IPS DF 4.7 (cell line): Measurements from ENCODE around the gene RNLS.
"Not testable (repeated sequence)": the region's sequence is repeated elsewhere in the genome, so short reads cannot be mapped to it uniquely, and the experiment has no call there.

Source experiments
- DNase-seq: peaks from one replicate; pipeline ENCODE4 v3.0.0-alpha.2; 2013; ENCODE audit warnings: low spot score; ENCODE audit errors: extremely low read depth

Gene RNLS

DNA sequence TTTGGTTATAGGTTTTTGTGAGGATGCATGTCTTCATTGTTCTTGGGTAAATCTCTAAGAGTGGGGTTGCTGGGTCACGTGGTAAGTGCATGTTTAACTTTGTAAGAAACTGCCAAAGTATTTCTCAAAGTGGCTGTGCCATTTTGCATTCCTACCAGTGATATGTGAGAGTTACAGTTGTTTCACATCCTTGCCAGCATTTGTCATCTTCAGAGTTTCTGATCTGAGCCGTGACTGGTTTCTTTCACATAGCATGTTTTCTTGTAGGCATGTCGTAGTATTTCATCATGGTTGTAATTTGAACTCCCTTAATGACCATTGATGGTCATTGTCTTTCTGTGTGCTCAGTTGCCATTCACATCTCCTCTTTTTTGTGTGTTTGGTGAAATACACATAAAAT, 286.0 kb downstream of the RNLS start:
- no peak for DNase-seq

DNA sequence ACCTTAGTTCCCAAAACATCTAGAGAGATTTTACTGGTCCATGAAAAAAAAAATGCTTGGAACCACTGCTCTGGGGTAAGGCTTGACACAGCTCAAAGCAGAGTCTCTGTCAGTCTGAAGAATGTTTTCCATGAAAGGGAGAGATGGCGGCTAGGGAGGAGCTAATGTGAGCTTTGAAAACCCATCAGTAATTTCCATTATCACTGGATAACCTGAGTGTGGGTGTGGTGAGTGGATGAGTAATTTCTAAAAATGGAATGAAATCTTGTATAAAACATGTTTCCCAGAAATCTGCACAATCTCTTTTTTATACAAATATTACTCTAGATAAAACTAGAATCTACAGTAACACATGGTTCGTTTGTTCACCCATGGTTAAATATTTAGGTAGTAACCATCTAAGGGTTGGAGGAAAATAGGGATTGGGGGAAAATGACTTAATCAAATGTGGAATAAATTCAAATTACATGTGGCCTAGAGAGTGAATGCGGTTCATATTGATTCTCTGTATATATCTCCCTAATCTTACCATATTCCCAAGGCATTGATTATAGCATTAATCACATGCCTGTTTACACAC, 289.4 kb downstream of the RNLS start:
- no peak for DNase-seq

DNA sequence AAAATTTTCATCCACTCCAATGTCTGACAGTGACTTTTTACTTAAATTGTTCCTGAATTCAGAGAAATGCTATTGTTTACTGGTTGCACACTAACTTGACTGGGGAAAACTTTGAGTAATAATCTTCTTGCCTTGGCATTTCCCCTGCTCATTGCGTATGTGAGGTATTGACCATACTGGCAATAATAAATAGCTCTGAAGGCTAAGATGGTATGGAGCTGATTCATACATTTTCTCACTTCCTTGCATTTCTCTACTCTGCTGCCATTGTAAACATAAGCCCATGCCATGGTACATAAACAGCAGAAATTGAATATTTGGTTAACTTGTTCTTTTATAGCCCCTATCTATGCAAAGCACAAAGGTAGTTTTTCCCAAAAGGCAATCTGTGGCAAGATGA, 290.0 kb downstream of the RNLS start:
- no peak for DNase-seq

DNA sequence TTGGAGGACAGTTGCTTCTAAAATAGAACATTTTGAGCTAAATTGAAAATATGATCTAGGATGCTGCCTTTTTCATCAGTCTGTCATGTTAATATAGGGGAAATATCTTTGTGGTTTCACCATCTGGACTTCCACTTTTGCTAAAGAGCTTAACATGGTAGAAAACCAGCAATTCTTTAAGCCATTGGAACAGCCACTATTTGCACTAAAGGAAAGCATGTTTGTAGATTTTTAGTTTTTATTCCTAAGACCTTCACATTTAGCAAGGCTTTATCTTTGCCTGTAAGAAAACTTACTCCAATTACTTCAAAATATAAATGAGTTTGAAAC, 291.0 kb downstream of the RNLS start:
- no peak for DNase-seq

DNA sequence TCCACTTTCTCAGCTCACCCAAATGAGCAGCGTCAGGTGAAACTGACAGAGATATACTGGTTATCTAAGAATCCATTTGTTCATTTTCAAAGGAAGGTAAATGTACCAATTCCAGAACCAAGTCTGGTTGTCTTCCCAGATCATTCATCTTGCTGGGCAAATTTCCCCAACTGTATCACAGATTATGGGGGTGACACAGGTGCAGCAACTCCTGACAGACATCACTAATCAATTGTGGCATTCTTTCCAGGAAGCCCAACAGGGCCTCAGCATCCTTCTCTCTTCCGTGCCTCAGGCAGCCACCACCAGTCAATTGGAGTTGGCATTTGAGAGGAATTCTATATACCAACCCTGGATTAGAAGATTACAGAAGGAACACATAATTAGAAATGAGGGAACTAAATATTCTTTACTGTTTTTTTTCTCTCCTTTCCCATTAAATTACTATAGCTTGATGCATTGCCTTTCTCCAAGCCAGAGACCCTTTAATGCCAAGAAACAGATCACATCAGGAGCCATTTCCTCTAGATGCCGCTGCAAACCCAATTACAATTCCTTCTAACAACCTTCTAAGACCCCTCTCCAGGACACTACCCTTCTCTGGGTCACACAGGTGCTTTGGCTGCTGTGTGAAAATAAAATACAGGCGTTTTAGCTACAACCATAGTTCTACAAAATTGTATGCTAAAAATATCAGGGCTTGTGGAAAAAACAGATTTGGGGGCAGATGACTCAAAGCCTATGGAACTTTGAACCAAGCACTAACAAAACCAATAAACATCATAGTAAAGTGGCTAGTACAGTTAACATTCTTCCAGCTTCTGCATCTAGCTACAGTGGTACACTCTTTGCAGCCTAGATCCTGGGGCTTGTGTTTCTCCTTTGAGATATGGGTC, 291.6 kb downstream of the RNLS start:
- no peak for DNase-seq

DNA sequence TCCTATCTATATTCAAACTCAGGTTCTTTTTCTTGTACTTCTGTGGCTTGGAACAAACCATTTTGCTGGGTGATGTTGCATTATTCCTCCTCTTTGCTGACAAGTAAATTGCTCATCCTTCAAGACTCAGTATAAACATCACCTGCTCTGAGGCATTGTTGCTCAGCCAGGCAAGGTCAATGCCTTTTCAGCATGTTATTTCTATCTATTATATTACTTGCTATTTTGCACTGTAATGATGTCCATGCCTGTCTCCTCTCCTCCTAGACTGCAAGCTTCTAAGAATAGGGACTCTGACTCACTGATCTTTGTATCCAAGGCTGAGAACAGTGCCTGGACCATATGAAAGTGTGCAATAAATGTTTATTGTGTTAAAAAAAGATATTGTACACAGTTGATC, 293.8 kb downstream of the RNLS start:
- DNase-seq: no peak

DNA sequence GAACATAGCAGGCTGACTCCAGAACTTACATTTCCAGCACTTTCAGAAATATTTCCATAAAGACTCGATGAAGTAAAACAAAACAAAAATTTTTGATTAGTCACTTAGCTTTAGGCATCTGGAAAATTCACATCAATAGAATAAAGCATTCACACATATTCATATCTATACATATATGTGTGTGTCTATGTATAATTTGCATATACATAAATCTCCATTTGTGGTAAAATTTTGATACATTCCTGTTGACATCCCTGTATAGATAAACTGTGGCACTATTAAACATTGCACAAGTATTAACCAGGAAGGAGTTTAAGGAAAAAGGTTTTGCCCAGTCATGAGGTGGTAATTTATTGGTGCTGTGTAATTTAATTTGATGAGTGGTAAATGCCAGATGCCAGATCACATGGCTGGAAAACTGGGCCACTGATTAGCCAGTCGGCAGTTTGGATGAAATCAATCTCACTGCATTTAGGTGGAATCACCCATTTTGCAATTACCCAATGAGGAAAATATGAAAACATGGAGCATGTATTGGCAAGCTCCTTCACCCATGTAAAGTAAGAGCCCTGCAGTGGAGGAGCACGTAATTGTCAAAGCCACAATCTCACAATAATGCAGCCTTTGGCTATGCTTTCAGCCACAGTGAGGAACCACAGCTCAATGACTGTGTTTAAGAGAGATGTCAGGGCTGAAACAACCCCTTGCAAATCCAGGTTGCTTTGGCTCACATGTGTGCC, 294.6 kb downstream of the RNLS start:
- DNase-seq: no peak

DNA sequence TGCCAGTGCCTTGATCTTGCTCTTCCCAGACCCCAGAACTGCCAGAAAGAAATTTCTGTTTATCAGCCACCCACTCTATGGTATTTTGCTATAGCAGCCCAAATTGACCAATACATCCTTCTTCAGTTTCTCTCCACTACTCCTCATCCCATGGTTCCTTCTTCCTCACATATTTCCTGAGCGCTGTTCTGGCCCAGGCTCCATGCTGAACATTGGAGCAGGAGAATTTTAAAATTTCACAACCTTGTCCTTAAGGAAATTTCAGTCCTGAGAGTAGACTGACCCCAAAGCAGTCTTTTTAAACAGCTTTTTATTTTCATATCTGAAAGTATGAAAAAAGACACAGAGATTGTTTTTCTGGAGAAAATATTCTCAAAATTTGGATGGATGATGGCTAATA, 297.1 kb downstream of the RNLS start:
- no peak for DNase-seq

DNA sequence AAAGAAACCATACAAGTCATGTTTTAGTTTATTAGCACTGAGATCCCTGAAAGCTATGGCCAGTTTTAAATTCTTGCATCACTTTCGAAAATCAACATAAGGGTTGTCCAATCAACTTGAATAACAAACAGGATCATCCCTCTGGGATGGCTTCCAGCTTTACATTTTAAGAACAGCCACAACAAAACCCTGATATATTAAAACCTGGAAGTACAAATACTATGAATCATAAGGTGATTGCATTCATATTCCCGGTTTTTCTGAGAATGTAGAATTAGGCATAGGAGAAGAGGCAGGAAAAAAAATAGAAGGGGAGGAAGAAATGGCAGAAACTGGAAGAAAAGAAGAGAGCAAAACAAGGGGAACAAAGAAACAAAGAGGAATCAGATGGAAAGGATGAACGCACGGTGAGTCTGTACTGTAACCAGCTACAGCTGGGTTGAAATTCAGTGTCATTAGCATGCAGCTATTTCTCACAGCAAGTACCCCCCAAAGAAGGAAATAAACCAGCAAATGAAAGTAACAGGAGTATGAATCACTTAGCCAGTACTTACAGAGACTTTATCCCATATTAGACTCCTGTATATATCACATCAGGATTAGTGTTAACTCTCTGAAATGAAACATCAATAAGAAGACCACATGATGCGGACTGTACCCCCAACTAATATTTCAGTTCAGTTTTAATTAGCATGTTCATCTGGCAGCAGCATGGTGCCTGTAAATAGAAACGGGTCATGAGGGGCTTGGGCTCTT, 301.3 kb downstream of the RNLS start:
- DNase-seq: no peak

DNA sequence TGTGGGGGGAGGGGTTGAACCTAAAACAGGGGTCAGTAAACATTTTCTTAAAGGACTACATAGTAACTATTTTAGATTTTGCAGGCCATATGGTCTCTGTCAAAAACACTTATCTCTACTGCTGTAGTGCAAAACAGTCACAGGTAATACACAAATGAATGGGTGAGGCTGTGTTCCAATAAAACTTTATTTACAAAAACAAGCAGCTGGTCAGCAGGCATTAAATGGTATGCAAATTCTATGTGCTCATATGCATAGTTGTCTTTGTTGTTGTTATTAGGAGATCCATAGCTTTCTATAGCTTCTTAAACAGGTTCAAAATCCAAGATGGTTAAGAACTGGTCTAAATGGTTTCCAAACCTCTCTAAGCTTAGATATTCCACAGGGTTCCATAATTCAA, 302.6 kb downstream of the RNLS start:
- no peak for DNase-seq

DNA sequence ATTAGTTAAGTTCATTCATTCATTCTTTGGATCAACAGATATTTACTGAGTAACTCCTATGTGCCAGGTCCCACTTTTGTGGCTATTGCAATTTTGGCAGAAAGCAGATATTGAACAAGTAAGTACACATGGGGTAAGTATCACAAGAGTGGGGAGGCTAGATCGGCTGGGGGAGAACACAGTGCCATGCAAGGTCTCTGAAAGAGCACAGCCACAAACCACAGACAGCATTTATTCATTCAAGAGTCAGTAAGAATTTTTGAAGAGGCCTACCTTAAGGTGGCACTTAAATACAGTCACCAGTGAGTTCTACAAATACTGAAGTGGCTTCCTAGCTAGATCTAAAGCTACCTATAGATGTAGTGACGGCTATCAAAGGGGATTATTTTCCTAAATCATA, 304.2 kb downstream of the RNLS start:
- DNase-seq: no peak

DNA sequence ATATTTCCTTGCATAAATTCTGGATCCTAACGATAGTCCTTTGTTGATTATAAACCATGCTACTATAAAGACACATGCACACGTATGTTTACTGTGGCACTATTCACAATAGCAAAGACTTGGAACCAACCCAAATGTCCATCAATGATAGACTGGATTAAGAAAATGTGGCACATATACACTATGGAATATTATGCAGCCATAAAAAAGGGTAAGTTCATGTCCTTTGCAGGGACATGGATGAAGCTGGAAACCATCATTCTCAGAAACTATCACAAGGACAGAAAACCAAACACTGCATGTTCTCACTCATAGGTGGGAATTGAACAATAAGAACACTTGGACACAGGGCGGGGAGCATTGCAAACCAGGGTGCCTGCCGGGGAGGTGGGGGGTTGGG, 306.2 kb downstream of the RNLS start:
- not testable (repeated sequence) for DNase-seq

DNA sequence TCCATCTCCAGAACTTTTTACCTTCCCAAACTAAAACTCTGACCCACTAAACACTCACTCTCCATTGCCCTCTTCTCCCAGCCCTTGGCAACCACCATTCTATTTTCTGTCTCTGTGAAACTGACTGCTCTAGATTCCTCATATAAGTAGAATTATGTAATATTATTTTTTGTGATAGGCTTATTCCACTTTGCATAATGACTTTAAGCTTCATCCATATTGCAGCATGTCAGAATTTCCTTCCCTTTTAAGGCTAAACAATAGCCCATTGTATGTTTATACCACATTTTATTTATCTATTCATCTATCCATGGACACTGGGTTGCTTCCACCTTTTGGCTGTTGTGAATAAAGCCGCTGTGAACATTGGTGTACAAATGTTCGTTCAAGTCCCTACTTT, 308.8 kb downstream of the RNLS start:
- DNase-seq: no peak

DNA sequence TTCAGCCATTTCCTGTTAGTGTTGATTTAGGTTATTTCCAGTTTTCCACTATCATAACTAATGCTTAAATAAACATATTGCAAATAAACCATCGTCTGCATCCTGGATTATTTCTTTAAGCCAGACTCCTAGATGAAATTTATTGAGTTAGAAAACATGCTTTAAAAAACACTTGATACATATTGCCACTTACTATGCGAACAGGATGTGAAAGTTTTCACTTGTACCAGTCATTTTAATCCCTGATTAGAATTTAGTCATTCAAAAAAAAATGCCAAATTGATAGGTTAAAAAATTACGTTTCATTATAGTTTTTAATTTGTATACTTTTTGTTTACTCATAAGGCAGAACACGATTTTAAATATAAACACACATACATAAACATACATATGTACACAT, 309.6 kb downstream of the RNLS start:
- no peak for DNase-seq

DNA sequence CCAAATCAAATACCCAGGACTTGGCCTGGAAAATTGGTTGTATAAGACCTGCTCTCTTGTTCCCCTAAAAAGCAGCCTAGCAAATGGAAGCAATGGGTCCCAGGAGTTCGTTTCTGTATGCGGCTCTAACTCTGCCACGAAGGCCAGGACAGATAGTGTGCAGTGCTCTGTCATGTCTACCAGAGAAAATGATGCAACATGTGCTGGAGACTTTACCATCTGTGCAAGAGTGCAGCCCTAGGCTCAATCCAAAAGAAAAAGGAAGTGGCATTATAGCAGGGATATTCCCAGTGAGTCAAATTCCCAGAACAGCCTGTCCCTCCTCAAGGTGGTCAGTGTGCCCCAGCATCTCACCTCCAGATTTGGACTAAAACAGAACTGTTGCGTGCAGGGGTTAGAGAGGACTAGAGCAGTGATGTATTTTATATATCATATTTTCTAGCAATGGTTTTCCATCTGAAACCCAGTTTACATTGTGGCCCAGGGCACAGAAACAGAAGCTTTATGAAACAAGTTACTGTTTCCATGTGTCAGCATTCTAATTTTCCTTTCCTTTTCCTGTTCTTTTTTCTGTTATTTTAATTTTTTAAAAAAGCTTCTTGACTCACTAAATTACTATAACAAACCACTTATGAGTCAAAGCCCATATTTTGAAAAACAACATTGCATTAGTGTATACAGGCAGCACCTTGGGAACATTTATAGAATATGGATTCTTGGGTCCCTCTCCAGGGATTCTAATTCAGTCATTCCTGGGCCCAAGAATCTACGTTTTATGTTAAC, 311.2 kb downstream of the RNLS start:
- DNase-seq: no peak

DNA sequence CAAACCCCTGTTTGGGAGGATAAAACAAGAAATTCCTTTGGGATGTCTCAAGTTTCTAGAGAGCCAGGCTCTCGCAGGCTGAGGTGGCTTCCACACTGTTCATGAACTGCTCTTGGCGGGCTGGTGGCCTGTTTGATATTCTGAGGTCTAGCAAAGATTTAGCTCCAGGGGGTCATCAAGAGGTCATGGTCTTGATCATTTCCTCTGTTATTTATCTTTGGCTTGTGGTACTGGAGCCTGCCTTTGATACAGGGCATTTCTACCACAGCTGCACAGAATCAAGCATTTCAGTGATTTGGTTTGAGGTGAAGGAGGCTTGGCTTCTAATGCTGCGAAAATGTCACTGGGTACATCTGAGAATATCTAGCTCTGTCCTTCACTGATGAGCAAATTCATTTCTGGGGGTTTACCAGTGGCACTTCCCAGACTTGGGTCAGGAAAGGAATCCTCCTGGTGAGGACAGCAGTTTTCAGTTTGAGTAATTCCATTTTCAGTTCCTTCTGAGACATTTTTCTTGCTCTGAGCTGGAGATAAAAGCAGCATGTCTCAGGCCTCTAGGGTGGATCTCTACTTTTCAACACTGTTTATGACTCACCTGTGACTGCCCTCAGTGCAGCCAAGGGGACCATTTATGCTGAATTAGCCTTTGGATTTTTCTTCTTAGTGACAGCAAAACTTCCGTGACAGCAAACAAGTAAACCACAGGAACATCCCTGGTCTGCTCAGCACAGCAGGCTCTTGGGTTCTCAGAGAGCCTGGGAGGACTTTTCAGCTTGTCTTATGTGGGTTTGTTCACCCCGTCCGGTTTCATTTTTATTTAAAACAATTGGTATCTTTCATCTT, 312.0 kb downstream of the RNLS start:
- DNase-seq: no peak

DNA sequence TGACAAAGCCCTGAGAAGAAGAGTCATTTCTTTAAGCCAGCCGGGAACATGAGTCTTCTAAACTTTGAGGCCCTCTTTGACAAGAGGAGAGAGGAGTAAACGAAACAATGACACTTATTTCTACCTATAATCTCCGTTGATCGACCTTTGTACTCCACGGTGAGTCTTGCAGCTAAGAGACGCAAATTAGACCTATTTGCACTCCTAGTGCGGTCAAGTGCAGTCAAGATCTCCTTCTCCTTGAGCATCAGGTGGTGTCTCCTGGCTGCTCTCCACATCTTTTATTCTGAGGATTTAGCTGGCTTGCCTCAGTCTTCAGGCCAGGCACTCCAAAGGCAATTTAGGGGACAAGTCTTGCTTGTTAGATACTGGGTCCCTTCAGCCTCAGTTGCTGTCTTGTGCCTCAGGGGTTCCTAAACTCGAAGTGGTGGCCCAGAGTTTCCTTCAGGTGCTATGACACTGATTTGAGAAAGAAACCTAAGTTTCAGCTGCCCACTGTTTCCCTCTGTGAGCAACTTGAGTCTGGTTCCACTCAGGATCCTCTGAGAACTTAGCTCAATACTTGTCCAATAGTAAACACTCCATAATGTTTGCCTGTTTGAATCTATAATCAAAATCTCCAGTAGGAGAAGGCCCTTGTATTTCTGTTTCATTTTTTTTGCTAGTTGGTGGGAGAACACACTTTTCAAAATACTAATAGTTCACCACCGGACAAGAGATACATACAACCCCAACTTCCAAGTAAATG, 312.9 kb downstream of the RNLS start:
- DNase-seq: no peak

DNA sequence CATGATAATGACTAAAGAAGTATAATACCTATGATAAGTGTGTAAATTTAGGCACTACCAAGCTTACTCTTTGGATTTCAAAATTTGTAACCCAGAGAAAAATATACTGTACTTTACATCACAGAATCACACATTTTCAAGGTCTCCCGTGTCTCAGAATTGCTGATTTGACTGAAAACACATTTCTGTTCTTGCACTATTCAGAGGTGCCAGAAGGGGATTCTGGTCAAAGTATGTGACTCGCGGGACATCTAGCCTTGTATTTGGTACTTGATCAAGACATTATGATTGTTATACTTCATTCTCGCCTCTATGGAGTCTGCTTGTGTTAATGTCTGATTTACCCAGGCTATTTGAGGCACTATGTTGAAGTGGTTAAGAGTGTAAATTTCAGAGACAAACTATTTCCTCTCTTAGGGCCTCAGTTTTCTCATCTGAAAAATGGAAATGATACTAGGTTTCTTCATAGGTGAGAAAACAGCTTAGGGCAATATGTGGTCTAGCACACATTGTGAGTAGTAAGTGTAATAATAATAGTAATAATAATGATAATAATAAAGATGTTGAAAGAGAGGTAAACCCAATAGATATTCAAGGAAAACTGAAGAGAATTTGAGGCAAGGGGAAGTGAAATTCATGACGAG, 320.4 kb downstream of the RNLS start:
- DNase-seq: no peak

DNA sequence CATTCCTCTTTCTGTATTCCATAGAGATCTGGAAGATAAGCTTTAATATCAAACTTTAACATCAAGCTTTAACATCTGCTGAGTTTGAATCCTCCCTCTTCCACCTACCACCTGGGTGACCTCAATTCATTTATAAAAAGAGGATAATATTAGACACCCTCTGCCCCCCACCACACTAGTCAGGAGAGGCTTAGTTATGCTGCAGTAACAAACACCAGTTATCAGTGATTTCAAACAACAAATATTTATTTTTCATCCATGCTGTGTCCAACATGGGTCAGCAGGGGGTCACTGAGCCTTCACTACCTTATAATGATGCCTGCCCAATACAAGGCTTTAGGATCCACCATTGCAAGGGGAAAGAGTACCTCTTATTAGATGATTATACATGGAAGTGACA, 322.0 kb downstream of the RNLS start:
- no peak for DNase-seq
